ENCODE data around the gene TAF8.
"Not testable (repeated sequence)": the region's sequence is repeated elsewhere in the genome, so short reads cannot be mapped to it uniquely, and the experiment has no call there.

The TAF8 gene

DNA sequence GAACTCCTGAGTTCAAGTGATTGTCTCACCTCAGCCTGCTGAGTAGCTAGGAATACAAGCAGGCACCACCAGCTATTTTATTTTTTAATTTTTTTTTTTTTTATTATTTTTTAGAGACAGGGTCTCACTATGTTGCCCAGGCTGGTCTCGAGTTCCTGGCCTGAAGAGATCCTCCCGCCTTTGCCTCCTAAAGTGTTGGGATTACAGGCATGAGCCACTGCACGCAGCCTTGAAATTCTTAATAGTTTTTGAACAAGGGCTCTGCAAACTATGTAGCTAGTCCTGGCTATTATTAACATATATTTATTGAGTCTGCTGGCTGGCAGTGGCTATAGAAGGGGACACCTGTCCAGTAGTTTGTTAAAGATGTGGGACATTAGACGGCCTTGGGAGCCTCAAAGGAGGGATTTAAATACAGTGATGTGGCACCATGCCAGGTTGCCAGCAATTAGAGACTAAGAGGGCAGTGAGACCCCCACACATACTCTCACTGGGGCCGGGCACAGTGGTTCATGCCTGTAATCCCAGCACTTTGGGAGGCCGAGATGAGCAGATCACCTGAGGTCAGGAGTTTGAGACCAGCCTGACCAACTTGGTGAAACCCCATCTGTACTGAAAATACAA is 21.1 kb upstream of the TAF8 start:
- no peak for DNase-seq

DNA sequence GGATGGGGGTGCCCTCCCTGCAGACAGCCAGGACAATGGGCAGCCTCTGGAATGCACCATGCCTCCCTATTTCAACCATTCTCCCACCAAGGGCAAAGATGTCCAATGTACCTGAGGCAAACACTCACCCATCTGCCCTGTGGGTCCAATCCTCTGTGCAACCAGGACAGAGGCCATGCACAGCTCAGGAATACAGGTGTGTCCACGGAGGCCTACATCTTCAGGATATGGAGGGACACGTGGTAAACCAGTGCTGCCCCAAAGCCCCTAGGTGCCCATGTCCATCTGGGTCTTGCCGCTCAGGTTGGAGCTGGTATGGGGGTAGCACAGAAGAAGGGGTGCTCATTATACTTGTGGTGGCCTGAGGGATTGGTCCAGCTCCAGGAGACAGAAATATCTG is 20.4 kb upstream of the TAF8 start:
- DNase-seq: no peak

DNA sequence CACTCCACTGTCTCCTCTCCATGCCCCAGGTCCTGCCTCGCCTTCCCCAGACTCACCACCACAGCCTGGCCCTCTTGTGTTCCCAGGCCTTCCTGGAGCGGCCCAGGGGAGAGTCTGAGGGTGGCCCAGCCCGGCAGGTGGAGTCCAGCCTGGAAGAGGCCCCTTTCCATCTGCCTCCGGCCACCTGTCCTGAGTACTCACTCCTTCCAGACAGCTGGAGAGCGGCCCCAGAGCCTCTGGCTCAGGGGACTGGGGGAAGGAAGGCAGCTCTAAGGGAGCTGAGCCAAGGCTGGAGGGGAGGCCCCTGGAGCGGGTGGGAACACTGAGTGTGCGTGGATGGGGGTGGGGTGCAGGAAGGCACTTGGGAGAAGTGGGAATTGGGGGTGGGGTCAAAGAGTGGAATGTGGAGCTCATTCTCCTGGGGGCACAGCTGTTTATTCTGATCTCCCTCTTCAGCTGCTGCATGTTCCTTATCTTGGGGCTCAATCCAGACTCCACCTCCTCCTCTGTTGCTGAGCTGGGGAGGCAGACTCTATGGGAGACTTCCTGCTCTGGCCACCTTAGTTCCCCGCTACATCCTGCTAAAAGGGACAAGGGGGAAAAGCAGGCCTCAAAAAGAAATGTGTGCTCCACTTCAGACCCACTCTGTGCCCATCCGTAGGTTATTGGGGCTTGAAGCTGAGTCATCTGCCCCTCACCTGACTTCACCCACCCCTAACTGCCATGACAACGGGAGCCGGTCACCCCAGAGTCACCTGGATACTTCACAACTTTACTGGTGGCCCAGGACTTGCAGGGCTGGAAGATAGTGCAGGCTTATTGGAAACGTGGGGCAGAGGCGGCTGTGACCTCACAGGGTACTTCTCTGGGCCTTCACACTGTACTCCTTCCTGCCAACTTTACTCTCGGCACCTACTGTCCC is 19.5 kb upstream of the TAF8 start:
- no peak for DNase-seq

DNA sequence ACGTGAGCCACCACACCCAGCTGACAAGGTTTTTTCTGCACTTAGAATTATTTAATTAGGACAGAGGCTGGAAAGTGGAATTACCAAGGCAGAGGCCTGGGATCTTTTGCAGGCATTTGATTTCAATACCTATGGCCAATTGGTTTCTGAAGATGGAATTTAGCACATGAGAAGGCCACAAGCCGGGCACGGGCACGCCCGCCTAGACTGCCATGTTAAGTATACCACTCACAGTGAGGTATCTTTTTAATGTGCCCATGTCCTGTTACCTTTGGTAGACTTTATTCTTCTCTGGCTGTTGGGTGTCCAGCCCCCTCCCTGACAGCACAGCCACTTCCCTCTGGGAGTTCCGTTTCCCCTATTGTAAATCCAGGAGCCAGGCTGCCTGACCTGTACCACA is 18.0 kb upstream of the TAF8 start:
- DNase-seq: no peak

DNA sequence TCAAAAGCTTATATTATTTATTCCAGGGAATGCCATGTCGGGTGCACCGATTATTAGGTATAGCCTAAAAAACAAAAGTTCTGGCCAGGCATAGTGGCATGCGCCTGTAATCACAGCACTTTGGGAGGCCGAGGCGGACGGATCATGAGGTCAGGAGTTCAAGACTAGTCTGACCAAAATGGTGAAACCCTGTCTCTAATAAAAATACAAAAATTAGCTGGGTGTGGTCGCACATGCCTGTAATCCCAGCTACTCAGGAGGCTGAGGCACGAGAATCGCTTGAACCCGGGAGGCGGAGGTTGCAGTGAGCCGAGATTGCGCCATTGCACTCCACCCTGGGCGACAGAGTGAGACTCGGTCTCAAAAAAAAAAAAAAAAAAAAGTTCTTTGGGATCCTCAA is 12.7 kb upstream of the TAF8 start:
- not testable (repeated sequence) for DNase-seq

DNA sequence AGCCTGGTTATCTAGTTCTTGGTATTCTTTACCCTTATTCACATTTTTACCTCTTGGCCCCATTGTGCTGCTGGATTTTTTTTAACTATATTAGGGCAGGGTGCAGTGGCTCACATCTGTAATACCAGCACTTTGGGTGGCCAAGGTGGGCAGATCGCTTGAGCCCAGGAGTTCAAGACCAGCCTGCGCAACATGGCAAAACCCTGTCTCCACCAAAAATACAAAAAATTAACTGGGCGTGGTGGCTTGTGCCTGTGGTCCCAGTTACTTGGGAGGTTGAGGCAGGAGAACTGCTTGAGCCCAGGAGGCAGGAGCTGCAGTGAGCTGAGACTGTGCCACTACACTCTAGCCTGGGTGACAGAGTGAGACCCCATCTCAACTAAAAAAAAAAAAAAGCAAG is 12.2 kb upstream of the TAF8 start:
- DNase-seq: no peak

DNA sequence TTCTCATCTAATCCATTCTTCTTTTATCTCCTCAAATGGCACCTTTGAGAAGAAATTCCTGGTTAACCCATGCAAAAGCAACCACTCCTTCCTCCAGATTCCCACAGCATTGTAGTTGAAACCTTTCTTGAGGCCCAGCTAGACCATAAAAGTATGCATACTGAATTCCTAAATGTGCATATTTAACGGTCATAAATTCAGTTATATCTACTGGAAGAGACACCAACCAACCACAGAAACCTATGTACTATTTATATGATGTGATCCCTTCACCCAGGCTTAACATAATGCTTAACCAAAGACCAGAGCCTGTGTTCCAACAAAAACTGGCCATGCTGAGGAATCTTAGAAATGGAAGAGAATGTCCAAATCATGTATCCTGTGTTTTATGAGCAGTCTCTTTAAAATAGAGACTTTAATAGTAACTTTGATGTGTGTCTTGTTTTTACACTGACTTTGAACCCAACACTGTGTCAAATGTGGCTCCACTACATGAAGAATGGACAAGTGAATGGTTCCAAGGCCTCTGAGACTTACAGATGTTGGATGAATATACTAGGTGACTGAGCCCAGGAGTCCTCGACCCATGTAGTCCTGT is 11.4 kb upstream of the TAF8 start:
- DNase-seq: no peak

DNA sequence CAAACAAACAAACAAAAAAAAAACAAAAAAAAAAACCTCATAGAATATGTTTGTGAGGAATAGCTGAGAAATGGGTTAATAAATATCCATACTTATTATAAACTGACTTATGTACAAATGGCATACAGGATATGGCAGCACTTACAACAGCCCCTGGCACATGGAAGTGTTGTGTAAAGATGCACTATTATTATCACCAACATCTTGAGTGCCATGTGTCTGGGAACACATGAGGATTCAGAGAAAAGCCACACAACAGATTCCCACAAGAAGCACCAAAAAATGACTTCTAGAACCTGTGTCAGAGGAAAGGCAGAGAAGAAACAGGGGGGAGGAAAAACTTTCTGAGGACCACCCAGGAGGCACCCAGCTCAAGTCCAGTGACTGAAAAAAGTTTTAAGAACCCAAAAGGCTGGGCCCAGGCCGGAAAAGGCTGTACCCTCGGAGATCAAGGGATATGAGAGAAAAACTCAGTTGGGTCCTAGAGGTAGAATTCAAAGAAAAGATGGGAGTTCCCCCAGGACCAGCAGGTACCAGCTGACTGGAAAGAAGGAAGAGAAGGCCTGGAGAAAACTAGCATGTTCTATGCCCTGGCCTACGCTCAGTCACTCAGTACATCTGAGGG is 9.4 kb upstream of the TAF8 start:
- DNase-seq: no peak

DNA sequence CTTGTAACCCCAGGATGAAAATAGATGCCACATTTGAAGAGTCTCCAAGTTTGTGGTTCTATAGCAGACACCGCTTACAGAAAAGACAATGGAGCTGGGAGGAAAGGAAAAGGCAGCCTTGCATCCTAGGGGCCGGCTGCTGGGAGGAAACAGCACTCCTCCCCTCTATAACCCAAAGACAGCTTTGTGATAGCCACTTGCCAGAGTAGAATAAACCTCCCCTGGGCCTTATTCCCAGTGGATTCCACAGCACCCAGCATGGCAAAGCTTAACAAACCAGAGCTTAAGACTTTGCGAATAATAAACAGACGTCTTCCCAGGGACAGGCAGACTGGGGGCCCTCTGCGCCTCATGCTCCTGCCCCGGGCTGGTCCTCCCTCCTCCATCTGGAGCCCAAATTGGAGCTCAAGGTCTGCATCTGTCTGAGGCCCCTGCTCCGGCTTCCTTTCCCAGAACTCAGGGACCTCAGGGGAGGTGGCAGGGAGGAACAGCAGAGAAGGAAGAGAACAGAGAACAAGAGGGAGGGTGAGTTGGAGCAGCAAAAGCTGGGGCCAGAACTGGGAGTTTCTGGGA is 8.8 kb upstream of the TAF8 start:
- no peak for DNase-seq

DNA sequence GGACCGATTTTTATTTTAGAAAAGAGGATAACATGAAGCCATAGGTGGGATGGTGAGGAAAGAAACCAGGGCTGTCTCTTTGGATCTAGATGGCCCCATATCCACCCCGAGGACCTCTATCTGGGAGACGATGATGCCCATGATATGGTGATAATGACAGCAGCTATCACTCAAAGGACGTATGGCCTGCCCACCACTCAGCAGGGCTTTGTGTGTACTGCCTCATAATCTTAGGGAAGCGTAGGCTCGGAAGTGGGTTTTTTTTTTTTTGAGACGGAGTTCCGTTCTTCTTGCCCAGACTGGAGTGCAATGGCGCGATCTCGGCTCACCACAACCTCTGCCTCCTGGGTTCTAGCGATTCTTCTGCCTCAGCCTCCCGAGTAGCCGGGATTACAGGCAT is 8.2 kb upstream of the TAF8 start:
- DNase-seq: no peak

DNA sequence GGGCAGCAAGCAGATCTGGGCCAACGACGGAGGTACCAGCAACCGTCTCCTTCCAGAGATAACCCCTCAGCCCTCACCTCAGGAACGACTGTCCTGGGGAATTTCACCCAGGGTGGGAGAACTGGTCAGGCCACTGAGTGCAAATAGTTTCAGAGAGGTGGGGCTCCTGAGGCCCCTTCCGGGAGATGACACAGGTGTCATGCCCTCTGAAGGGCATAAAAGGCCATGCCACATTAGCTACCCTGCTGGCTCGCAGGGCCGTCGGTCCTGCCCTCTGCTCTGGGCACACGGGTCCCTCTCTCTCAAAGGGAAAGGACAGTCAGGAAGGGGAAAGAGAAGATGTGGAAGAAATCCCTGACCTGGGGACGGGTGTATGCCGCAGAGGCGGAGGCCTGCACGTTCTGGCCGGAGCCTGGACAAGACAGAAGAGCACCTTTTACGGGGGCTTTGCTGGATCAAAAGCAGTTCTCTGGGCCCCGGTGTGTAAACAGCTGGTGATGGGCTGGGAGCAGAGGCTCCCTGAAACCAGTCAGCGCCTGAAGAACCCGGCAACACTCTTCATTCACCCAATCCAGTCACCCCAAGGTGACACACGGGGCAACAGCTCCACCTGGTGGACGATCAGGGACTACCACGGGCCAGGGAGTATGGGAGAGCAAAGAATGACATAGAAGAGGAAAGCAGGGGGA is 6.4 kb upstream of the TAF8 start:
- DNase-seq: peak; percentile 27

DNA sequence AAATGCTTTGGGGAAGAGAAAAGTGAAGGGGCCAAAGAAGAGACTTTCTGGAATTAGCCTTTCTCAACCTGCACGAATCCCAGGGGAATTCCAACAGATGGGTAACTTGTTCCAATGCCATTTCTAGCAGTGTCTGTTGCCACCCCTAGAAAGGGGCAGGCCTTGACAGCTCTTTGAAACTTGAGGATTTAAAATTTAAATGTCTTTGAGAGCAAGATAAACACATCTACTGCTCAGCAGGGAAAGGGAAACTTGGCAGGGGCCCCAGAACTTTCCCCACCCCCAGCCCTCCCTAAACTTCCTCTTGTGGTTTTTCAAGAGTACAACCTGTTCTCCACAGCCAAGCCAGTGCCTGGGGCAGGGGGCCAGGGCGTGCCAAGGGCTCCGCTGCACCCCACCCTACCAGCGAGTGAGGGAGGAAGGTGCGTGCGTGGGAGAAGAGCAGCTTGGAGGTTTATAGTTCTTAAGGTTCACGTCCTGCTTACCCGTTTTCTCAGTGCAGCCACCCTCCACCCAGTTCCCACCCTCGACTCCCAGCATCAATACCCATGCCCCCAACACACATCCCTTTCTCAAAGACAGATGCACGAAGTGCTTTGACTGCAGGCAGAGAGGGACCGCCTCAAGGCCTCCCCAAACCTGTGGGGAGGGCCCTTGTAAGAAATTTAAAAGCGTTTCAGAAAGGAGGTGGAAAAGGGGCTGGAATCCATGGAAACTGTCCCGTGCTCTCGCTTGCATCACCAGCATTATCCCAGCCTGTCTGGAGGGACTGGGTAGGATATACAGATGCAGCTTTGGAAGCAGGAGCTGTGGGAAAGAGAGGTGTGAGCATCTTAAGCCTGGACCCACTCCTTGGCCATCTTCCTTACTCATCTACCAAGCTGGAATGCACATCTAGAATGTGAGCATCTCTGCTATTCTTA is 4.5 kb upstream of the TAF8 start:
- peak; percentile 36 for DNase-seq

DNA sequence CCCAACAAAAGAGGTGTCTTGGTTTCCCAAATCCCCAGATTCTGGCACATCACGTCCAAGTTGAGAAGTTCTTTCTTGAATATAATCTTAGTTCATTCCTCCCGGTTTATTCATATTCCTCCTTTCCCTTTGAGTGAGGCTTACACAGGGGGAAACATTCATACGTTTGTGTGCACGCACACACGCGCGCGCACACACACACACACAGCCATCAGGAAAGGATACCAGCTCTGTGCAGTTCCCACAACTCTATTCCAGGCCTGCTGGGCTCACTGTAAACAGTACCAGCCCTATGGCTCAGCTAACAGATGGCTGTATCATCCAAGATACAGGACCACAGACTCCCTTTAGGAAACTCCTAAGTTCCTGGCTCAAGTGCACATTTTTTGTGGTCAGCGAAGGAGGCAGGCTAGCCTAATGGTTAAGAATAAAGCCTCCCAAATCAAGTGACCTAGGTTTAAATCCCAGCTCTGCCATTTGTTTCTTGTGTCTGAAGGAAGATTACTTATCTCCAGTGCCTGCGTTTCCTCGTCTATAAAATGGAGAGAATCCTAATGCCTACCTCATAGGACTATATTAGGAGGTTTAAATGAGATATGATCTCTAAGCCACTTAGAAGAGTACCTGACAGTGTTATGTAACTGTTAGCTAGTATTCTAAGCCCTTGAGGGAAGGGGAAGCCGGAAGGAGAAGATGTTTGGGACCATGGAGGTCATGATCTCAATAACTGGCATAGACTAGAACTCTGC is 3.7 kb upstream of the TAF8 start:
- DNase-seq: no peak

DNA sequence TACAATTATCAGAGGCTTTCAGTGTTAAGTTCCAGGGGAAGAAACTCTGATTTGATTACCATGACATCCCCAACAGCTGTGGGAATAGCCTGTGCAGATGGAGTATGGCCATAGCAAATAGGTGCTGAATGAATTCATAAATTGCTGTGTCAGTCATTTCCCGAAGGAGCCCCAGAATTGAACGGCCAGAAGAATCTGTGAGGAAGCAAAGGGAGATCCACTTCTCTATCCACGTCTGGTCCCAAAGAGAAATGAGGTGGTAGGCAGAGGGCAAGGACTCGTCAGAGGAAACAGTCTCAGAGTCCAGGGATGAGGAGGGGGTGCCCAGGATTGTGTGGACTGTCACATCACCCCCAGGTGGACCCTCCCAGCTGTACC is 3.1 kb upstream of the TAF8 start:
- DNase-seq: no peak

DNA sequence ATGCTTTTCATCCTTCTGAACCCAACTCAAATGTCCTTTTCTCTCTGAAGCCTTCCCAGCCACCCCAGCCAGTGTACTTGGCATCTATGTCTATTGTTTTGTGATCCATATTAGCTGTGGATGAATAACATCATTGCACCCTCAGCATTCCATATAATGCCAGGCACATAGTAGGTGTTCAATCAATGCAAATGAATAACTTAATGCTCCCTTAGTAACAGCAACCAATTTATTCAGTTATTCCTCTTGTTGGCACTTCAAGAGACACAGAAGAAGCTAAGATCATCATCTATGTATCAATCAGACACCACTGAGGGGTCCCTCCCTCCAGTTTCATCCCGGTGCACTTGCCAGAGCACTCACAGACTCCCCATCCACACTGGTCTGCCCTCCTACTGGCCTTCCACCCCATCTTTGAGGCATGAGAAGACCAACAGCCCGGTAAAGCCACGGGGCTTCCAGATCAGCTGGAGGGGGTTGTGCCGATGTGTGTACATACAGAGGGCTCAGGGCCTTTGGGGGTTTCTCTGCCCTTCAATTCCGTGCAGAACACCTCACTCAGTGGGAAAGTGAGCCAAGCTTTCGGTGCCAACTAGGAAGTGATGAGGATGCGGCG is 2.4 kb upstream of the TAF8 start:
- no peak for DNase-seq

DNA sequence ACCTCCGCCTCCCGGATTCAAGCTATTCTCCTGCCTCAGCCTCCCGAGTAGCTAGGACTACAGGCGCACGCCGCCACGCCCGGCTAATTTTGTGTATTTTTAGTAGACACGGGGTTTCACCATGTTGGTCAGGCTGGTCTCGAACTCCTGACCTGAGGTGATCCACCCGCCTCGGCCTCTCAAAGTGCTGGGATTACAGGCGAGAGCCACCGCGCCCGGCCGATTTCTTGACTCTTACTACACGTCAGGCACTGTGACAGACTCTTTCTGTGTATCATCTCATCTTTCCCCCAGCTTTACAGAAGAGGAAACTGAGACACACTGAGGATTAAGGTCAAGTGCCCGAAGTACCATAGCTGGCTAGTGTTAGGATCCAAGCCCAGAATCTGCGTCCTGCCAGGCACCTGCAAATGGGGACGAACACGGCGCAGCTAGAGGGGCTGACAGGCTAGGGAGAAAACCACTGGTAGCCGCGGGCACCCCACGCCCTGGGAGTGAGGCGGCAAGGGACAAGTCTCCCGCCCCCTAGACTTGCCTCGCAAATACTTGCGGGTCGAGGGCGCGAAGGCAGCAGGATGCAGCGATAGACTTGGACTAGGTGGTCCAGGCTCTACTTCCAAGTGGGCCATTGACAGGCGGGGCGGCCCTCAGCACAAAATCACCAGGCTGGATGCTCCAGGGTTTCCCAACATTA is 1.1 kb upstream of the TAF8 start:
- no peak for DNase-seq

DNA sequence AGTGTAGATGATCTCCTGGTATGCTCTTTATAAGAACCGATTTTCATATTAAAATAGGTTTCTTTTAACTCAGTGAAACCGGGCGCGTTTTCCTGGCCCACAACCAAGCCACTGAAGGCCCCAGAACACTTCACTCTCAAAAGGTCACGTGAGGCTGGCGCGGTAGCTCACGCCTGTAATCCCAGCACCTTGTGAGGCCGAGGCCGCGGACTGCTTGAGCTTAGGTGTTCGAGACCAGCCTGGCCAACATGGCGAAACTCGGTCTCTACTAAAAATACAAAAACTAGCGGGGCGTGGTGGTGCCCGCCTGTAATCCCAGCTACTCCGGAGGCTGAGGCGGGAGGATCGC is 402 bp upstream of the TAF8 start:
- no peak for DNase-seq

DNA sequence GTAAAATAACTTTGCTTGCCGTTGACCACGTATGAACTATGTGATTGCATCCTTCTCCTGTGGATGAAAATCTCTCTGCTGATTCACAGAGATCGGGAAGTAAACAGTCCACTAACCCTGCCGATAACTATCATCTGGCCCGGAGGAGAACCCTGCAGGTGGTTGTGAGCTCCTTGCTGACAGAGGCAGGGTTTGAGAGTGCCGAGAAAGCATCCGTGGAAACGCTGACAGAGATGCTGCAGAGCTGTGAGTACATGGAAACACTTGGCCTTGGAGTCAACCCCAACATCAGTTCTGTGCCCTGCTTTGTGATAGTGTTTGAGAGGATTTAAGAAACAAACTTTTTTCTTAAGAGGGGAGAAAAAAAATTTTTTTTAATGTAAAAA is 937 bp downstream of the TAF8 start:
- no peak for DNase-seq

DNA sequence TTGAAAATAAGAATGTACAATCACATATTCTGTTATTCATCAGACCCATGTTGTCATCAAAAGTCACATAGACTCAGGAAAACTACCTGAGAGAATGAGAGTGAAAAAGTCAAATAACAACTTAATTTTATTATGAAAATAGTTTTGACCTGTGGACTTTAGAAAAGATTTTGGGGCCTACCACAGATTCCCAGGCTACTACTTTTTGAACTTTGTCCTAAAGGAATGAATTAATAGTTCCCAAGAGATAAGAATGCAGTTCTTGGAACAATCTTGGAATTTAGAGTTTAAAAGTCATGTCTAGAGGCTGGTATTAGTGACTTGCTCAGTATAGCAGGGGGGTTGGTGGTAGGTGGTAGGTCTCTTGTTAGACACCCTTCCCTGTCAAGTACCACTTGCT is 3.3 kb downstream of the TAF8 start:
- no peak for DNase-seq

DNA sequence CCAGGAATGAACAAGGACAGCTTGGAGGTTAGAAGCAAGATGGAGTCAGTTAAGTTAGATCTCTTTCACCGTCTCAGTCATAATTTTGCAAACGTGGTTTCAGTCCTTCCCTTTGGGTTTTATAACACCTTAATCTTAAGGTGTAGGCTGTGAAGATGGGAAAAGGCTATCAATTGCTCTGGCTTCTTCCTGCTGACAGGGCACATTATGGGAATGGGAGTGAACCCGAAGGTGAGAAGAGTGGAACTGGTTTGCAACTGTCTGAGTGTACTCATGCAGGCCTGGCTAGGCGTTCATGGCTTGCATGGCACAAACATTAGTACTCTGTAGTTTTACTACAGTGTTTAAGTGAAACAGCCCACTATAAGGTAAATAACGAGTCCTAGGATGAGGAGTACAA is 9.4 kb downstream of the TAF8 start:
- no peak for DNase-seq
